K562 (cell line): ENCODE measurements around the gene UBE3D. TPM values are rescaled to one million over a fixed set of nuclear protein-coding genes. Genes with fewer than 3 reads are reported as not detected.

Source experiments
- ATAC-seq: fragments of 200-7000 bp; cut with Tn5 transposase; 3 replicates; pipeline ENCODE4 v1.9.1; 2020; ENCODE audit warnings: moderate library complexity
- BruUV-seq: library from RNA; stranded (reverse); fragments of 400-500 nt; replicated peaks from 2 replicates; lab custom pipeline; 2021; lab: Mats Ljungman, UMichigan
- CTCF ChIA-PET: fragments of 300-600 bp; formaldehyde crosslinking; extraction: SDS; loops from one replicate; lab custom pipeline; 2021; ENCODE audit warnings: low intra/inter-chr PET ratio; lab: Yijun Ruan, JAX
- POLR2A ChIA-PET: fragments of 300-600, 350-650 bp; sonication (Branson Sonifier 250); formaldehyde crosslinking; extraction: SDS; loops from one replicate; lab custom pipeline; 2021; ENCODE audit warnings: antibody characterized with exemption, inconsistent platforms; lab: Yijun Ruan, JAX
- DNase-seq, 4 experiments: peaks; one replicate each; pipeline versions ENCODE4 v3.0.0 to v3.0.0-alpha.2; 2011 to 2018; ENCODE audit warnings: low spot score in 3 of 4, mixed read lengths in 3 of 4; ENCODE audit errors: extremely low read depth in 1 of 4
- FAIRE-seq: peaks from 2 replicates; lab custom pipeline; 2011; peaks lifted over from hg19 to GRCh38; lab: Jason Lieb, UNC
- H2AFZ ChIP-seq: 2 replicates; pipeline ENCODE4 v1.6.0; 2011; ENCODE audit warnings: low read depth, low read length, control low read depth, inconsistent platforms
- H3K27ac ChIP-seq: fragments of 200-600 bp; 3 replicates; pipeline ENCODE4 v1.8.0; 2011; ENCODE audit warnings: low read depth, mild to moderate bottlenecking, control low read depth, inconsistent platforms, low read length, moderate library complexity, mixed read lengths; ENCODE audit errors: extremely low read depth
- H3K27me3 ChIP-seq, 2 experiments: fragments of 300-600 bp in 1 of 2; 2 replicates in 1 of 2; 3 replicates in 1 of 2; pipeline versions ENCODE4 v1.6.0 to v1.8.0; 2011; ENCODE audit warnings: inconsistent platforms in 2 of 2, low read length in 2 of 2, mild to moderate bottlenecking in 1 of 2, mixed read lengths in 1 of 2, moderate library complexity in 1 of 2; ENCODE audit not compliant: control insufficient read depth in 2 of 2, insufficient read depth in 2 of 2
- H3K36me3 ChIP-seq: fragments of 300-600 bp; 3 replicates; pipeline ENCODE4 v1.8.0; 2011; ENCODE audit warnings: mild to moderate bottlenecking, low read length, inconsistent platforms; ENCODE audit not compliant: control insufficient read depth, insufficient read depth
- H3K4me1 ChIP-seq, 2 experiments: fragments of 200-600 bp in 1 of 2; replicated peaks in 1 of 2; 2 replicates in 1 of 2; 3 replicates in 1 of 2; pipeline versions ENCODE4 v1.5.1 to v1.8.0; 2011; ENCODE audit warnings: inconsistent platforms in 2 of 2, low read length in 2 of 2, mild to moderate bottlenecking in 1 of 2, mixed read lengths in 1 of 2, moderate library complexity in 1 of 2; ENCODE audit not compliant: control insufficient read depth in 2 of 2, insufficient read depth in 2 of 2
- H3K4me2 ChIP-seq: 2 replicates; pipeline ENCODE4 v1.6.1; 2011; ENCODE audit warnings: low read length, control low read depth, inconsistent platforms, mixed read lengths; ENCODE audit not compliant: insufficient read depth
- H3K4me3 ChIP-seq: fragments of 200-600 bp; sonication (generic), shearing (Covaris generic); 2 replicates; pipeline ENCODE4 v1.5.1; 2016; ENCODE audit warnings: control low read depth, inconsistent platforms
- H3K79me2 ChIP-seq: fragments of 200-600 bp; 3 replicates; pipeline ENCODE4 v1.8.0; 2011; ENCODE audit warnings: low read length, inconsistent platforms; ENCODE audit not compliant: control insufficient read depth, insufficient read depth
- H3K9ac ChIP-seq, 2 experiments: 2 replicates each; pipeline versions ENCODE4 v1.6.0 to v1.6.1; 2011; ENCODE audit warnings: low read depth in 2 of 2, low read length in 2 of 2, control low read depth in 1 of 2, inconsistent platforms in 1 of 2, mild to moderate bottlenecking in 1 of 2, mixed read lengths in 1 of 2; ENCODE audit not compliant: insufficient read depth in 1 of 2
- H3K9me1 ChIP-seq: one replicate; pipeline ENCODE4 v1.6.0; 2011; ENCODE audit warnings: inconsistent platforms, mild to moderate bottlenecking, low read length, moderate library complexity; ENCODE audit not compliant: control insufficient read depth, insufficient read depth
- H3K9me3 ChIP-seq: replicated peaks from 2 replicates; pipeline ENCODE4 v1.5.1; 2011; ENCODE audit warnings: low read depth, low read length, inconsistent platforms; ENCODE audit not compliant: control insufficient read depth, insufficient read depth
- H4K20me1 ChIP-seq: replicated peaks from 2 replicates; pipeline ENCODE4 v1.6.1; 2011; ENCODE audit warnings: low read length, inconsistent platforms, mixed read lengths; ENCODE audit not compliant: control insufficient read depth, insufficient read depth
- CBX8 ChIP-seq: fragments of 200-600 bp; sonication (generic); IDR thresholded peaks from 2 replicates; pipeline ENCODE4 v1.6.1; 2012; ENCODE audit warnings: borderline replicate concordance, mixed run types, low read depth, mild to moderate bottlenecking, moderate library complexity, mixed read lengths, low read length, control low read depth, inconsistent platforms; ENCODE audit not compliant: poor library complexity, severe bottlenecking; ENCODE audit errors: extremely low read depth
- CUX1 ChIP-seq: fragments of 200-800 bp; sonication (Bioruptor generic); IDR thresholded peaks from 2 replicates; pipeline ENCODE4 v1.6.1; 2016; ENCODE audit warnings: missing genetic modification characterization, missing compliant biosample characterization
- DEAF1 ChIP-seq: fragments of 450-650 bp; formaldehyde crosslinking; IDR thresholded peaks from 2 replicates; pipeline ENCODE4 v1.4.0; 2020; ENCODE audit warnings: mild to moderate bottlenecking, moderate library complexity
- FOXM1 ChIP-seq, 2 experiments: fragments of 450-650 bp in 1 of 2; sonication (generic) in 1 of 2; formaldehyde crosslinking in 1 of 2; IDR thresholded peaks; 2 replicates each; pipeline versions ENCODE4 v1.6.1 to v1.9.0; 2017 to 2022; ENCODE audit warnings: low read depth in 2 of 2, mild to moderate bottlenecking in 2 of 2, missing genetic modification reagents in 1 of 2, moderate library complexity in 1 of 2
- IRF9 ChIP-seq: fragments of 450-650 bp; IDR thresholded peaks from 2 replicates; pipeline ENCODE4 v1.6.1; 2016; ENCODE audit warnings: missing biosample characterization, missing genetic modification characterization
- KAT7 ChIP-seq: sonication (generic); formaldehyde crosslinking; IDR thresholded peaks from 2 replicates; pipeline ENCODE4 v1.8.0; 2022; ENCODE audit warnings: missing genetic modification reagents, mild to moderate bottlenecking, borderline replicate concordance
- NFRKB ChIP-seq: fragments of 450-650 bp; IDR thresholded peaks from 2 replicates; pipeline ENCODE4 v1.6.1; 2016; ENCODE audit warnings: low read depth
- ZKSCAN8 ChIP-seq: fragments of 200-800 bp; sonication (Bioruptor generic); IDR thresholded peaks from 2 replicates; pipeline ENCODE4 v1.6.1; 2016; ENCODE audit warnings: missing genetic modification characterization, missing compliant biosample characterization
- WGBS: fragments of 100-300 bp; shearing (Covaris generic); methylation state at CpG from one replicate; pipeline ENCODE4 v1.1.6; 2016; ENCODE audit warnings: low coverage, mixed read lengths; ENCODE audit not compliant: insufficient coverage; ENCODE audit errors: missing lambda C conversion rate; 5-methylcytosine and 5-hydroxymethylcytosine counted together
- in situ Hi-C: fragments of 300-500 bp; cut with MboI; formaldehyde crosslinking; loops from 4 replicates; pipeline ENCODE4 v1.15.0; 2018; ENCODE audit warnings: inconsistent platforms, mixed read lengths
- intact Hi-C: fragments of 100-400 bp; cut with micrococcal nuclease; formaldehyde crosslinking; loops from 2 replicates; pipeline ENCODE4 v1.14.2; 2022
- polyA plus RNA-seq, 8 experiments: library from polyadenylated mRNA; depleted of rRNA in 4 of 8; stranded (reverse) in 5 of 8; unstranded in 3 of 8; fragments of >200 nt; fragmentation: Nextera tagmentation in 2 of 8; fragmentation: Illumina TruSeq in 1 of 8; extraction: Ambion mirVana in 2 of 8; extraction: Trizol in 1 of 8; gene quantifications; 2 replicates each; pipeline versions ENCODE4 v1.2.1 to v1.2.3, GENCODE V29; 2011 to 2014; ENCODE audit warnings: inconsistent platforms in 1 of 8, missing spikeins in 1 of 8
- total RNA-seq, 7 experiments: library from RNA; depleted of rRNA in 6 of 7; stranded (reverse); fragments of >200 nt in 6 of 7; fragmentation: Illumina TruSeq in 2 of 7; extraction: Trizol in 2 of 7; gene quantifications; 2 replicates each; pipeline versions ENCODE4 v1.2.1 to v1.2.3, GENCODE V29; 2011 to 2021; ENCODE audit warnings: low replicate concordance in 1 of 7

The UBE3D gene
- total and polyA plus RNA-seq, 9 of the 15 experiments (the other 6 are each of a cell fraction or from before 2014, with no cell fraction given) = 9.4 to 17.6 (median 11.9) TPM

GRCh38 chr6:83008626-83009025, 57.0 kb downstream of the UBE3D start:
- Histone ChIP-seq H3K9me1 (no peaks in the 10 kb centered on the region), H3K27ac (no peak overlapping the region), H3K4me2 (no peak overlapping the region), H3K9me3 (no peaks in the 10 kb centered on the region), H3K4me1 (peaks cover 0 to 5% of the 10 kb centered on the region in 2 experiments; a peak in 2 of 5 replicates), H3K4me3 (no peak overlapping the region), H4K20me1 (no peaks in the 10 kb centered on the region), H3K9ac (no peak overlapping the region), H3K36me3 (0 out of 3 replicates have a peak, but pooled peaks cover 3% of the 10 kb centered on the region), H3K27me3 (no peaks in the 10 kb centered on the region), H2AFZ (no peak overlapping the region), H3K79me2 (no peaks in the 10 kb centered on the region)
- intact Hi-C loops = no loop called here
- 70% methylated on average over 1 of the region's 1 CpG for WGBS
- in situ Hi-C loops = no loop called here
- no TSS peak for BruUV-seq
- CTCF ChIA-PET = no interaction called here
- DNase-seq (no peak), ATAC-seq (no peak), FAIRE-seq (peak; percentile 40)
- POLR2A ChIA-PET = no interaction called here
- TF ChIP-seq DEAF1 (no peak), CUX1 (CRISPR knock-in tag) (no peak), ZKSCAN8 (CRISPR knock-in tag) (no peak), KAT7 (CRISPR knock-in tag) (no peak), IRF9 (tag) (no peak), FOXM1 (IDR thresholded peaks at IDR 0.05; ENCODE audit: low read depth) (no peak), FOXM1 (CRISPR knock-in tag; IDR thresholded peaks at IDR 0.05; ENCODE audit: low read depth) (no peak), CBX8 (no peak), NFRKB (no peak)
